ENCODE results near the gene NDUFAF2.
"Not testable (repeated sequence)": the region's sequence is repeated elsewhere in the genome, so short reads cannot be mapped to it uniquely, and the experiment has no call there.

NDUFAF2 gene

DNA sequence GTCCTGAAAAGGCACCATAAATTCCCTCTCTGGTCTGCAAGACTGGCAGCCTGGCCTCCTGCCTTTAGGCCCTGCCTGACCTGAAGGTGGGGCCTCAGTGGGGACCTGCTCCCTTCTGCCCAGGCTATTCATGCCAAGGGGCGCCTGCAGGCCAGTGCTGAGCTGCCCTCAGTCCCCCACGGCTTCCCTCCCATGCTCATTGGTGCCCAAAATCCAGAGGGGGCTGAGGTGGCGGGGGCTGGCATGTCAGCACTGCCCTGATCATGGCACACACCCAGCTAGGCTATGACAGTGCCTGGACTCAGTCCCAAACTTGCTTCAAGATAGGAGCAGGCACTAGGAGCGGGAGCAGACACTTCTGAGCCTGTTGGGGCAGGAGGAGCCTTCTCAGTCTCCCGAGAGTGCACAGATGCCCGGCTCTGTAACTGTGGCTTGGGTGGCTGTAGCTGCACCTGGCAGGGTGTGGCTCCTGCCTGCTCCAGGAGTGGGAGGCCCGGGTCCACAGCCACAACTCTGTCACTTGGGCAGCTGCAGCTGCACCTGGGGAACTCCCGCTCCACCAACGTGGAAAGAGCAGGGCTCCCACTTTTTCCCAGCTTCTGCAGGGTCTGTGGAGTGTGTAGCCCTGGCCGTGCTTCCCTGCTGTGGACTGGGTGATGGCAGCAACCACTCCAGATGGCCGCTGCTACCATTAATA is 49.0 kb downstream of the NDUFAF2 start:
- DNase-seq, result no peak

DNA sequence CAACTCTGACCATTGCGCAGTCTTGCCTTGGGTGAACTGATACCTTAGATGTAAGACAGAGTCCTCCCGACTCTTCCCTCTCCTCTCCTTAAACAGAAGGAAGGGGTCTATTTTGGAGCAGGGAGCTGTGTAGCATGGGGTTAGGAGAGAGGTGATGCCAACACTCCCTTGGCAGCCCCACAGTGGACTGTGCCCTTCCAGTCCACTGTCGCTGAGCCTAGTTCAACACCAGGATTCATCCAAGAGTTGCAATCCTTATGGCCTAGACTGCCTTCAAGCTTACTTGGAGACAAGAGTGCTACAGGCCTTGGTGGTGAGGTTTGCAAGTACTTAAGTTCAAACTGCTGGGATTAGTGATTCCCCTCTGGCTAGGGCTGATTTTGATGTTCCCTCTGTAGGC is 51.4 kb downstream of the NDUFAF2 start:
- no peak for DNase-seq

DNA sequence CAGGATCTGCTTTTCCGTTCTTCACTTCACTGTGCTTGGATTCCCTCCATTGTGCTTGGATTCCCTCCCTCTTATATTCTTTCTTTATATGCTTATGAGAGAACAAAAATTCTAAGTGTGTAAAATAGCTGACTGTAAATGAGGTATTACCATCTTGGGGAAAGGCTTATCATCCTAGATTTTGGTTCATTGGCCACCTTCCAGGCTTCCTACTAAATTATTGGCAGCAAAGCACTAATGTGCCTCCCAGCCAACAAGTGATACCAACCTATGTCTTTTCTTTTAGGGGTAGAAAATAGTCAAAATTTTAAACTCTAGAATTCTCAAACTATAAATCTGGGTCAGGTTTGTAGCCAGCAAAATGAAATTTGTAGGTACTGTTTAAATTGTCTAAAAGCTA is 52.7 kb downstream of the NDUFAF2 start:
- no peak for DNase-seq

DNA sequence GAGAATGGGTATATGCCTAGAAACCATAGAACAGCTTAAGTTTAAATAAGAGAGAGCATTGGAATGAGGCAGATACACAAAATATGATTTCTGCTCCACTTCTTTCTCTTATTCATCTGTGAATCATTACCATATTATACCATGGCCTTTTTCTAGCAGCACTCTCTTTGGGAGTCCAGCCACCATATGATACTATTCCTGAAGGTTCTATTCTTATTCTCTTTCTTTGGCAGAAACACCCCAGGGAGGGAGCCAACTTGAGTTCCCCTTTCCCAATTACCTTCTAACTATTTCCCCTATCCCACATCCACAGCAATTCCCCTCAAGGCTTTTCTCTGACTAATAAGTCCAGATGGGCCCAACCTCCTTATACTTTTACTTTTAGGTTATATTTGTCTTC is 55.9 kb downstream of the NDUFAF2 start:
- no peak for DNase-seq

DNA sequence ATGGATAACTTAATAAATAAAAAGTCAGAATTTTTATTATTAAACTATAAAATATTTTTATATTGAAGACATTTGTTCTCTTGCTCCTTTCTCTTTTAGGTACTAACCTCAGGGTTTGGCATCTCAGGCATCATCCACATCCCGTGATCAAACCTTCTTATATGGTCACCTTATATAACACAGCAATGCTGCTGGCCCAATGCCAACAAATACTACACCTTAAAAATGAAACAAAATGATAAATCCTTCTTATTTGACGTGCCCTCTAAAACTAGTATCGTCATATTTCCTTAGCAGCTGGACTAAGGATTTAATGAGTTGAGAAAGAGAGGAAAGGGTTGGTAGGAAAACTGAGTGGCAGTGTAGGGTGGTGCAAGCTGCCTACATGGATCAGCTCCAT is 56.6 kb downstream of the NDUFAF2 start:
- no peak for DNase-seq

DNA sequence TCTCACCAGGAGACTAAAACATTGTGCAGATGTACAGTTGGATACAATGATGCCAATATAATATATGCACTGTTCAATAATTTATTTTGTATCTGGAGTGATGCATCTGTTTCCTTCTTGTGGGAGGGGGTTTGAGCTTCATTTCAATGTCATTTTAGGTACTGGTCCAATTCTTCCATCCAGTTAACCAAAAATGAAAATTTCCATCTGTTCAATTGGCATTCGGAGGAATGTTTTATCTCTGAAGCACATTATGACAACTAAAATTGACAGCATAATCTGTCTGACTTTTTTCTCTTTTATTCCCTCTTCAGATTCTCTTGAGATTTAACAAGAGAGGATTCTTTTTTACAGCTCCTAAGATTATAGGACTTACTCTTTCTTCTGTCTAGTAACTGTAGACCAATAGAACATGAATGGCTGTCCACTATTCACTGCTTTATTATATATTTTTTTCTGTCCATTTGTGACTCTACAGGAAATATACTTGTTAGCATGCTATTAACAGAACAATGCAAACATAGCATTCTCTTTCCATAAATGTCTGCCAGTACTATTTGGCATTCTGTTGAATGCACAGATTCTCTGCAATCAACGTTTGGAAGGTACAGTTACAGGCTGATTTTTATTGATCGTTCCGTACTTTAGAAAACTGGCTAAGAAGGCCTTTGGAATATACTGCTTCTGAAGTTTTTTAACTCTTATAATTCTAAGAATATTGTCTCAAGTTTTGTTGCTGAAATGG is 57.8 kb downstream of the NDUFAF2 start:
- DNase-seq, result no peak

DNA sequence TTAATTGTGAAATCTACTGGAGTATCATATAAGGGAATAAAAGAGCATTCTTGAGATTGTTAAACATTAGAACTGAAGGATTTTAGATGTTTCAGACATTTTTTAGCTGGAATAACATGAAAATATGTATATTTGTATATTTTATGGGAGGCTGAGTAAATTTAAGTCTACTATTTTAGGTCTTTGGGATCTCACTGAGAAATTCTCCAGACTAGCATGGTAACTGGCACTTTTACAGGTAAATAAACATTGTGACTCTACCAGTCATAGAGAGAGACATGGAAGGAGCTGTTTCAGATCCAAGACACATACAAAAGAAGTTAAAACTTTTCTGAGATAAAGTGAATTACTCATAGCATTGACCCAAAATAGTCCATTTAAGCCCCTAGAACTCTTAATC is 59.4 kb downstream of the NDUFAF2 start:
- DNase-seq, result no peak

DNA sequence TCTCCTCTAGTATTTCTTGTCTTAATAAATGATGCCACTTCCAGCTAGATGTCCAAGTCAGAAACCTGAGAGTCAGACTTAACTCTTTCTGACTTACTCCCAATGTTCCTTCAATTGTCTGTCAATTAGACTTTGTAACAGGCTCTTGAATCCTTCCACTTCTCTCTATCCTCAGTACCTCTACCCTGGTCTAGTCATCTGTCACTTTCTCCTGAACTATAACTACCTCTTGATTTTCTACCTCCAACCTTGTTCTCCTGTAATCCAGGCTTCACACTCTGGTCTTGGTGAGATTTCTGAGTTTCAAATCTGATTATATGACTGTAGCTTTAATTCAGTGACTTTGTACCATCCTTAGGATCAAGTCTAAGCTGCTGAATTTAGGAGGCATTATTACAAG is 64.9 kb downstream of the NDUFAF2 start:
- no peak for DNase-seq

DNA sequence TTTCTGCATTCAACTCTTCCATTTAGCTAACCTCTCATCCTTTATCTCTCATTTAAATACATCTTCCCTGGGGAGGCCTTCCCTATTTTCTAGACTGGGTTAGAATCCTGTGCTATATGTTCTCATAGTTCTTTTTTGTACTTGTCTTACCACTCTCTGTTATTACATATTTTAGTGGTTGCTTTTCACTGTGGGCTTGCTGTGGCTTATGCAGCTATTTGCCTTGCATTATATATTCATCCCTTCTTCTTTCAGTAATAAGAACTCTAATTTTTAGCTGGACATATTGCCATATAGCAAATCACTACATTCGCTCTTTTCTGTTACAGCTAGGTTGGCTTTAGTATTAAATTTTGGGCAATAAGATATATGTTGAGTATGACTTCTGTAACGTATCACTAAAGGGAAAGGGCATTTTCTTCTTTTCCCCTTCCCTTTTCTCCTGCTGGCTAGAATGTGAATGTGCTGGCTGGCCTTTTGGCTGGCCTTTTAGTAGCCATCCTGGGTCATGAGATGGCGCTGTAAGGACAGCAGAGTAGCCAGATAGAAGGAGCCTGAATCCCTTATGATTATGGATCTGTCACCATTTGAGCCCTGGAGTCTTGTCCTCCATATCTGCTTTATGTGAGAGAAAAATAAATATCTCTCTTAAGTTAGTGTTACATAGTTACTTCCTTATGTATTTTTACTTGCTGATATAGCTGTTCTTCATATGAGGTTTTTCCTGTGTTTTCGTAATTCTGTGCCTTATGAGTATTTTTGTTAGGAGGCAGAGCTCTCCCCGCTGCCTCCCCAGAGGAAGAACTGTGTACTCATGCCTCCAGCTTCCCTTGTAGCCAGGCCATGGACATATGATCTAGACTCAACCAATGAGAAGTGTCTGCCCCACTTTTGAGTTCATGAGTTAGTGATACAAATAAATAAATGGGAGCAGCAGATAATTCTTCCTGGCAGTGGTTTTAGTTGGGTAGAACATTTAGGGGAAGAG is 65.8 kb downstream of the NDUFAF2 start:
- DNase-seq, result no peak

DNA sequence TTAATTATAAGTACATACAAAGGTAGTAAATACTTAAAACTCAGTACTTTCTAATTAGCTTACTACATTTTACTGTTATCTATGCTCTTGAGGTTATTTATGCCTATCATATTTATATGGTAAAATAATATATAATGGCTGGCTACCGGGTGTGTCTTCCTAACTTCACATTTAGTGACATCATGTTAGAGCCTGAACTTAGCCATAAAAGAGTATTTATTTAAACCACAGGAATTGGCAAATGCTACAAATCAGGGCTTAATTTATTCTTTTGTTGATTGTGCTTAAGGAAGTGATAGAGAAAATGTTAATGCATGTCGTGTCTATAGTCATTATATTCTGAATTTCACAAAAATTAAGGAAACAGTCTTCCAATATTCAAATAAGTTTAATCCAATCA is 73.1 kb downstream of the NDUFAF2 start:
- no peak for DNase-seq

DNA sequence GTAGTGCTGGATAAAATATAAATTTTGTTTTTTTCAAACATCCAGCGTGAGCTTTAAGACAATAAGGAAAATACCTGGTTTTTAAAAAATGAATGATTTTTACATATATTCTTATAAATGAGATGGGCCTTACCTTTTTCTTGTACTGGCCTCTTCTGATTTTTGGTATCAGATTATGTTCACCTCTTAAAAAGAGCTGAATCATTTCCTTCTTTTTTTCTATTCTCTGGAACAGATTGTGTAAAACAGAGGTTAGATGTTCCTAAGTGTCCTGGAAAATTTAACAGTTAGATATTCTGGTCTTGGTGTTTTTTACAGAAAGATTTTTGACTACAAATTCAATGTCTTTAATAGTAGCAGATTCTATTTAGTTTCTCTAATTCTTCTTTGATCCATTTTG is 74.6 kb downstream of the NDUFAF2 start:
- no peak for DNase-seq

DNA sequence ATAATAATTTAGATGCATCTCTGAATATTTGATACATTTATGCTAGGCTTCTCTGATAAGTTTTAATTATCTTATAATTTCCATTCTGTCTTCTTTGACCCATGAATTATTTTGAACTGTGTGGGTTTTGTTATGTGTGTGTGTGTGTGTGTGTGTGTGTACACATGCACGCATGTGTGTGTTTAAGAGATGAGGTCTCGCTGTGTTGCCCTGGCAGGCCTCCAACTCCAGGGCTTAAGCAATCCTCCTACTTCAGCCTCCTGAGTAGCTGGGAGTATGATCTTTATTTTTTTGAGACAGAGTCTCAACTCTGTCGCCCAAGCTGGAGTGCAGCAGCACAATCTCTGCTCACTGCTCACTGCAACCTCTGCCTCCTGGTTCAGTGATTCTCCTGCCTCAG is 75.4 kb downstream of the NDUFAF2 start:
- DNase-seq, result no peak

DNA sequence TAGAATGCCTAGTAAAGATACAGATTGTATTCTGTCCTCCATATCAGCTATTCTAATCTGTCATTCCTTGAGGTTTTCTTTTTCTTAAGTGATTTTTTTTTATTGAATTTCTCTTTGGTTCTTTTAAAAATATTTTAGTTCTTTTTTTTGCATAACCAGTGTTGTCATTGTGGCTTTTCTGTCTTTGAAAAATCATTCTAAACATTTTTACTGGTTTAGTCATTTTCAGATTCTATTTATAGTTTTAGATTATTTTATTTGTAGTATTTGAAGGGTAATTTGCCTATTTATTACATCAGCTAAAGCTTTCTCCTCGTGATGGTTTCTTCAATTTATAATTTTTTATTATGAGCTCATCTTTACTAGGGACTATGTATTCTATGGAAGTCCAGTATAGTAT is 78.1 kb downstream of the NDUFAF2 start:
- no peak for DNase-seq

DNA sequence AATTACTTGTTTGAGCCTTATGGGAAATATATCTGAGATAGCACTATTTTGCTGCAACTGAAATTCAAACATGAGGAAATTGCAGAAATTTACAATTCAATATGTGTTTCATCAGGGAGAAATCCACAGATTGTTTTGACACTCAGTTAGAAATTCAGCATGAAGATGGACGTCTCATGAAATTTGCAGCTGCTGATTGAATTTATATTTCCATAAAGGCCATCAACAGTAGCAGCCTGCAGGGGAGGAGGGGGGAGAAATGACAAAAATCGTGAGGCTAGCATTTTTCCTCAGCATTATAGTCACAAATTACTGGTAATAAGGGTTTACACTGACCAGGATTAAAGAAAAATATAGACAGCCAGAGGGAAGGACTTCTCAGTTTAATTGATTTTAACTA is 81.0 kb downstream of the NDUFAF2 start:
- no peak for DNase-seq

DNA sequence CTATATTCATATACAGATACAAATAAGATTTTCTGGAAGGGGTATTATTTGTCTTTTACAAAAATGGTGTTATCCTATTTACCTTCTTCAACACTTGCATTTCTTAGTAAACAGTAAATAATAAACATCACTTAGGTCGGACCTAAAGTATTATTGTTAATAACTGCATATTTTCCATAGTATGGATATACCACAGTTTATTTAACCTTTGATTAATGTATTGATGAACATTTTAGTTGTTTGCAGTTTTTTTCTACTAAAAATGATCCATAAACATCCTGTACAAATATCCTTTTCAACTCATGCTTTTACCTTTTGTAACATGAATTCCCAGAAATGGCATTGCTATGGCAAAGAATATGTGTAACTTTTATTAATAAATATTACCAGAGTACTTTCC is 83.4 kb downstream of the NDUFAF2 start:
- DNase-seq, result no peak

DNA sequence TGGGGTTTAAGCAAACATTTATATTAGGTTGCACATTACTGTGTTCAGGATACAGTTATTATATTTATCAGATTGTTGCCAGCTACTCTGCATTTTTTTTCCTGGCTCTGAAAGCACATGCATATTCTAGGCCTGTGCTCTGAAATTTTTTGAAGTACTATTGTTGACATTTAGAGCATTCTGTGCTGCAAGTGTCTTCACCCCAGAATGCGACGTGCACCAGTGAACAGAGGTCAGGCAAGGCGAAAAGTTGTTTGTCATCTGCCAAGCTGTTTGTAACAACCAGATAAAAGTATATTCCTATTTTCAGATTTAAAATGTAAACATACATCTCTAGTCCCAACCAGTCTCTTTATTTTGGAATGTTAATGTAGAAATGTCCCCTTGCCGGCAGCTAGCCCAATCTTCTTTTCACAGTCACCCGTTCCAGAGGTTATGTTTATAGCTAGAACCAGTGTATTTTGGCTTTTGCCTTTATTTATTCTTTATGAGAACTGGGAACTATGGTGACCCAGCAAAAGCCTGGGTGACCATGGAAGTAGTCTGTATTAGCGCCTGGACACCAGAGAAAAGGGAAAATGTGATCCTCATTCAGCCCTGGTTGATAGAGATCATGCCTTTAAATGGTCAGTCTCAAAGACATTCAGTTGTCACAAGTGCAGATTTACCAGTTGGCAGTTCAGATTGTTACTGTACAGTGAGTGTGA is 84.6 kb downstream of the NDUFAF2 start:
- no peak for DNase-seq

DNA sequence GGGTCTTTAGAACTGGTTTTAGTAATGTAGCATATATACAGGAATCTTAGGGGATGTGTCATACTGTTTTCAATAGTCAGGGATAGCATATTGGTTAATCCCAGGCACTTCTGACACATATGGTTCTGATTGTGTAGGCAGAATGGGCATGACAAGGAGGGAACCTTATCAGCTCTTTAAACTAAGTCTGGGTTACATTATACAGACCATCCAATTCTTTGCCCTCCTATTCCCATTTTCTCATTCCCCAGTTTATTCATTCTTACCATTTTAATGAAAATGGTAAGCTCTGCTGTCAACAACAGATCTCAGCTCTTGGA is 85.1 kb downstream of the NDUFAF2 start:
- DNase-seq, result no peak

DNA sequence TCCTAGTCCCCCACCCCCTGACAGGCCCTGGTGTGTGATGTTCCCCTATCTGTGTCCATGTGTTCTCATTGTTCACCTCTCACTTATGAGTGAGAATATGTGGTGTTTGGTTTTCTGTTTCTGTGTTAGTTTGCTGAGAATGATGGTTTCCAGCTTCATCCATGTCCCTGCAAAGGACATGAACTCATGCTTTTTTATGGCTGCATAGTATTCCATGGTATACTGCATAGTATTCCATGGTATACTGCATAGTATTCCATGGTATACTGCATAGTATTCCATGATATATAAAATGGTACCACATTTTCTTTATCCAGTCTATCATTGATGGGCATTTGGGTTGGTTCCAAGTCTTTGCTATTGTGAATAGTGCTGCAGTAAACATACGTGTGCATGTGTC is 86.3 kb downstream of the NDUFAF2 start:
- not testable (repeated sequence) for DNase-seq

DNA sequence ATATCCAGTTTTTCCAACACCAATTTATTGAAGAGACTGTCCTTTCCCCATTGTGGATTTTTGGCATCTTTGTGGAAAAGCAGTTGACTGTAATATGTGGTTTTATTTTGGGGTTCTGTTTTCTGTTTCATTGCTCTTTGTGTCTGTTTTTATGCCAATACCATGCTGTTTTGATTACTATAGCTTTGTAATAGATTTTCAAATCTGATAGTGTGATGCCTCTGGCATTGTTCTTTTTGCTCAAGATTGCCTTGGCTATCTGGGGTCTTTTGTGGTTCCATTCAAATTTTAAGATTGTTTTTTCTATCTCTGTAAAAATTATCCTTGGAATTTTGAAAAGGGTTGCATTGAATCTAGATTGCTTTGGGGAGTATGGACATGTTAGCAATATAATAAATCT is 99.5 kb downstream of the NDUFAF2 start:
- DNase-seq, result no peak

DNA sequence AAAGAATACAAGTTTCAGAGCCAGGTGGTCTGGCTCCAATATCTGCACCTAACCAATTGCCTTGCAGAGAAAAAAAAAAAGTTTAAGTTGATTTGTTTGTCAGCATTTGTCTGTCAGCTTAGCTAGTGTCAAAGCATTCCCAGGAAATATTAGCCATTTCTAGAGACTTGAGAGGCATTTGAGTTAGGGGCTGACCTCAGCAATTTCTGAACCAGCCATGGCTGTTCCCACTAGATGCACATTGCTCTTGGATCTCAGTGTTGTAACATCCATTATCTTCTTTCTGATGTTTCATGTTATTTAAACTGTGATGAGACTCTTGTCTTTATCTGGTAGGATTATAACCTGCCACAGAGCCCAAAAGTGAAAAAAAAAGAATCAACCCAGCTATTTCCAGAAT is 102.3 kb downstream of the NDUFAF2 start:
- no peak for DNase-seq

DNA sequence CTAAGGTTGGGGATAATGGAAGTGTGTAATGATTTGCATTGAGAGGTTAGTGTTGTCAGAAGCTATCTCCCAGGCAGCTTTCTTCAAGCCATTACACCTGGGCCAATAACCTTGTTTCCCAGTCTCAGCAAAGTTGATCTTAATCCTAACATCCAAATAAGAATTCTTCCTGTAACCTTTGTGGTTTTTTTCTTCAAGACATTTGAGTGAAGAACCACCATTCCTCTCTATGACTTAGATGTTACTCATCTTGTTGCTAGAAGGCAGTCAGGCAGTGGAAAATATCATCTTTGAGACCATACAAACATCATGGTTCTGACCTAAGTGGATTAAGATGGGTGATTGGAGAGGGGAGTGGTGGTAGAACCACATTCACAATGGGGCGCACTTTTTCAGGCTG is 103.5 kb downstream of the NDUFAF2 start:
- DNase-seq, result no peak

DNA sequence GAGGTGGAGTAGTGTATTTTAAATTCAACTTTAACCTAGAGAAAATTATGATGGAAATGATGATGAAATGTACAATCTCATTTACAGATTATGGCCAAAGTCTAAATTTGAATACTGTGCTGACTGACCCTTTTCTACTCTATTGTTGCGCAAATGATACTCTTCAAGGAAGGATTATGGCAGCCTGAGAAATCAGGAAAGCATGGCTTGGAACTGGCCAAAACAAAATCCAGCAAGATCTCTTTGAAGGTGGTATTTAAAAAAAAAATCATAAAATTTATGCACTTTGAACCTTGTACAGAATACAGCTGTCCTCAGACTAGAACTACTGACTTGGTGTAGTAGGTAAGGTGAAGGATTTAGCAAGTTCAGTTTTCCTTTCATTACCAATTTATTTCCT is 105.3 kb downstream of the NDUFAF2 start:
- DNase-seq, result no peak

DNA sequence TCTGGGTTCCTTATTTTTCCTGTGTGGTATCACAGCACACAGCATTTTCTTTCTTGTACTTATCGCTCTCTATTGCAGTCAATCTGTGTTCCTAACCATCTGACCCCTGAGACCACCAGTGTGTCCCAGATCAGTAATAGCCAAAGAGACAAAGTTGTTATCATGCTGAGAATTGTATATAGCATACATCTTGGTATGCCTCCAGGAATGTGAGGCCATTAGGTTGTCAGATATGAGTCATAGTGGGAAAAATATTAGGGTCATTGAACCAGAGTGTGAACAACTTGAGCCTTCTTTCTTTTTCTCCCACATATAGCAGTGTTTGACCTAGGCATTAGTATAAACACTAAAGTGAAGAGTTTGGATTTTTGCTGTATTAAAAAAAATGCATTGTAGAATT is 106.3 kb downstream of the NDUFAF2 start:
- DNase-seq, result no peak

Data from GDM1 (cell line).